ENCODE results near the gene ZC3H6. TPM values are rescaled to one million over a fixed set of nuclear protein-coding genes. Genes with fewer than 3 reads are reported as not detected.

ZC3H6 gene
- total RNA-seq, 1 donor from 2014 or later: 14.0 TPM

- Mint-ChIP-seq H3K27me3 (ENCODE audit: unreplicated experiment) (no peaks in the 10 kb centered on the region), H3K36me3 (ENCODE audit: unreplicated experiment) (no peaks in the 10 kb centered on the region), H3K4me3 (ENCODE audit: unreplicated experiment) (no peak overlapping the region), H3K4me1 (ENCODE audit: low read depth, unreplicated experiment) (no peaks in the 10 kb centered on the region), H3K27ac (ENCODE audit: unreplicated experiment) (no peak overlapping the region), H3K9me3 (ENCODE audit: unreplicated experiment) (no peaks in the 10 kb centered on the region)
- TF ChIP-seq CTCF (IDR thresholded peaks at IDR 0.05; ENCODE audit: partially characterized antibody, unreplicated experiment): no peak
- DNase-seq: no peak
These were observed 14.7 kb downstream of the ZC3H6 start for GRCh38 chr2:112290088-112290487.

DNA sequence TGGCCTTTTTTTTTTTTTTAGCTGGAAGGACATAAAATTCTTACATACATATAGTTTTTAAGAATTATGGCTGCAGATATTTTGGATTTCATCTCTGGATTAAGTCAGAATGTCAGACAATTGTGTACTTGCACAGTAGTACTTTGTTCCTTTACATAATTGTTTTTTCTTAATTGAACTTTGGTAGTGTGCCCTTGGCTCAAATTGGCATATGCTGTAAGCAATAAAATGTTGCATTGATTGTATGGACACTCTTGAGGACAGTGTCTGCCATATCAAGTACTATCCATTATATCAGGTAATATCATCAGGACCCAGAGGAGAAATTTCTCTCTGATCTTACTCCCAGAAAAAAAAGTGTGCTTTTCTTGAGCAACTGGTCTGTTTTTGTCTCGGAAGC, 15.3 kb downstream of the ZC3H6 start:
- Mint-ChIP-seq H3K27ac (ENCODE audit: unreplicated experiment) (no peak overlapping the region), H3K9me3 (ENCODE audit: unreplicated experiment) (no peaks in the 10 kb centered on the region), H3K4me1 (ENCODE audit: low read depth, unreplicated experiment) (no peaks in the 10 kb centered on the region), H3K27me3 (ENCODE audit: unreplicated experiment) (no peaks in the 10 kb centered on the region), H3K36me3 (ENCODE audit: unreplicated experiment) (no peaks in the 10 kb centered on the region), H3K4me3 (ENCODE audit: unreplicated experiment) (no peak overlapping the region)
- no peak for DNase-seq
- no peak for TF ChIP-seq CTCF (IDR thresholded peaks at IDR 0.05; ENCODE audit: partially characterized antibody, unreplicated experiment)

- Mint-ChIP-seq H3K27me3 (ENCODE audit: unreplicated experiment) (no peaks in the 10 kb centered on the region), H3K4me3 (ENCODE audit: unreplicated experiment) (no peak overlapping the region), H3K4me1 (ENCODE audit: low read depth, unreplicated experiment) (no peaks in the 10 kb centered on the region), H3K27ac (ENCODE audit: unreplicated experiment) (no peak overlapping the region), H3K36me3 (ENCODE audit: unreplicated experiment) (no peaks in the 10 kb centered on the region), H3K9me3 (ENCODE audit: unreplicated experiment) (no peaks in the 10 kb centered on the region)
- no peak for TF ChIP-seq CTCF (IDR thresholded peaks at IDR 0.05; ENCODE audit: partially characterized antibody, unreplicated experiment)
- DNase-seq: no peak
These were observed 18.4 kb downstream of the ZC3H6 start for GRCh38 chr2:112293636-112294401.

GRCh38 chr2:112295407-112296078, 20.1 kb downstream of the ZC3H6 start:
- Mint-ChIP-seq H3K27ac (ENCODE audit: unreplicated experiment) (no peak overlapping the region), H3K4me1 (ENCODE audit: low read depth, unreplicated experiment) (no peaks in the 10 kb centered on the region), H3K9me3 (ENCODE audit: unreplicated experiment) (no peaks in the 10 kb centered on the region), H3K4me3 (ENCODE audit: unreplicated experiment) (no peak overlapping the region), H3K27me3 (ENCODE audit: unreplicated experiment) (no peaks in the 10 kb centered on the region), H3K36me3 (ENCODE audit: unreplicated experiment) (no peaks in the 10 kb centered on the region)
- TF ChIP-seq CTCF (IDR thresholded peaks at IDR 0.05; ENCODE audit: partially characterized antibody, unreplicated experiment): no peak
- DNase-seq: no peak

- H3K9me3 Mint-ChIP-seq (ENCODE audit: unreplicated experiment): no peaks in the 10 kb centered on the region
- H3K27ac Mint-ChIP-seq (ENCODE audit: unreplicated experiment): no peak overlapping the region
These were observed 21.0 kb downstream of the ZC3H6 start for GRCh38 chr2:112296407-112296806.

More at GRCh38 chr2:112296407-112296806, 21.0 kb downstream of the ZC3H6 start:
- no peak for TF ChIP-seq CTCF (IDR thresholded peaks at IDR 0.05; ENCODE audit: partially characterized antibody, unreplicated experiment)
- no peak overlapping the region for H3K4me3 Mint-ChIP-seq (ENCODE audit: unreplicated experiment)
- H3K36me3 Mint-ChIP-seq (ENCODE audit: unreplicated experiment): no peaks in the 10 kb centered on the region
- DNase-seq: no peak
- H3K27me3 Mint-ChIP-seq (ENCODE audit: unreplicated experiment): no peaks in the 10 kb centered on the region
- H3K4me1 Mint-ChIP-seq (ENCODE audit: low read depth, unreplicated experiment): no peaks in the 10 kb centered on the region

Data from glutamatergic neuron (in vitro differentiated cells).